Epithelial cell of esophagus (primary cell): ENCODE data around the gene FGF14.

ENCODE experiments used
- DNase-seq: peaks from one replicate; pipeline ENCODE4 v3.0.0; 2010; ENCODE audit warnings: low read depth
- H3K4me3 ChIP-seq: 2 replicates; pipeline ENCODE4 v1.5.1; 2011; ENCODE audit warnings: mild to moderate bottlenecking, low read length, control low read depth
- CTCF ChIP-seq: IDR thresholded peaks from 2 replicates; pipeline ENCODE4 v1.5.1; 2011; ENCODE audit warnings: low read depth, mild to moderate bottlenecking, low read length, control low read depth, inconsistent platforms; ENCODE audit not compliant: insufficient read depth; ENCODE audit errors: missing control alignments

The FGF14 gene

GRCh38 chr13:101673360-101674105, 728.3 kb downstream of the FGF14 start:
- TF ChIP-seq CTCF = no peak
- no peak overlapping the region for H3K4me3 ChIP-seq
- DNase-seq = peak; percentile 25

- no peak for TF ChIP-seq CTCF
- no peak overlapping the region for H3K4me3 ChIP-seq
- DNase-seq = no peak
These were observed 740.0 kb downstream of the FGF14 start for GRCh38 chr13:101661839-101662238.
